Activated CD8-positive, alpha-beta memory T cell treated with anti-CD3 and anti-CD28 coated beads for 48 hours (primary cell): Measurements from ENCODE around the gene EIF6.
"Not testable (repeated sequence)": the region's sequence is repeated elsewhere in the genome, so short reads cannot be mapped to it uniquely, and the experiment has no call there.

ENCODE experiments used
- DNase-seq, 3 experiments: peaks; one replicate each; pipeline ENCODE4 v3.0.0-alpha.2; 2020; ENCODE audit warnings: low read depth in 2 of 3, low spot score in 2 of 3

EIF6 gene

GRCh38 chr20:35284267-35284991 is at the start of gene EIF6:
TSS of gene EIF6 (minus strand) at chr20:35284772. CDS start at chr20:35284487, 285 bp downstream.
- peak; percentile 61 to 66 (median 62) for DNase-seq

GRCh38 chr20:35333606-35334005 is 49.0 kb upstream of the EIF6 start:
- no peak for DNase-seq

GRCh38 chr20:35332540-35333200 is 48.1 kb upstream of the EIF6 start:
- no peak for DNase-seq

GRCh38 chr20:35329435-35330139 is 45.0 kb upstream of the EIF6 start:
- peak in 2 of 3 experiments; percentile 28 to 52 for DNase-seq

GRCh38 chr20:35328689-35329088 is 44.1 kb upstream of the EIF6 start:
- no peak for DNase-seq

- DNase-seq: no peak
These were observed 43.6 kb upstream of the EIF6 start for GRCh38 chr20:35328095-35328685.

GRCh38 chr20:35327074-35327976 is 42.8 kb upstream of the EIF6 start:
- DNase-seq: no peak

- DNase-seq: no peak
These were observed 42.1 kb upstream of the EIF6 start for GRCh38 chr20:35326740-35327073.

GRCh38 chr20:35326021-35326739 is 41.6 kb upstream of the EIF6 start:
- DNase-seq: no peak

- DNase-seq: no peak
These were observed 40.8 kb upstream of the EIF6 start for GRCh38 chr20:35325401-35325800.

- DNase-seq: no peak
These were observed 36.0 kb upstream of the EIF6 start for GRCh38 chr20:35320396-35321126.

GRCh38 chr20:35319871-35320197 is 35.3 kb upstream of the EIF6 start:
- DNase-seq: no peak

- DNase-seq: no peak
These were observed 34.8 kb upstream of the EIF6 start for GRCh38 chr20:35319192-35319870.

- DNase-seq: no peak
These were observed 34.1 kb upstream of the EIF6 start for GRCh38 chr20:35318502-35319157.

- no peak for DNase-seq
These were observed 33.0 kb upstream of the EIF6 start for GRCh38 chr20:35317416-35318210.

- DNase-seq: no peak
These were observed 31.5 kb upstream of the EIF6 start for GRCh38 chr20:35316086-35316485.

GRCh38 chr20:35315632-35316020 is 31.1 kb upstream of the EIF6 start:
- DNase-seq: not testable (repeated sequence)
